ENCODE data around the gene PEAK1. TPM values are rescaled to one million over a fixed set of nuclear protein-coding genes. Genes with fewer than 3 reads are reported as not detected.

Gene PEAK1
- total and polyA plus RNA-seq, 2 donors (not counting 3 experiments of a cell fraction or from before 2014, with no cell fraction given): 17.9 to 91.9 TPM

GRCh38 chr15:77243716-77244401 is 176.0 kb downstream of the PEAK1 start:
- no peak for FAIRE-seq

More at GRCh38 chr15:77243716-77244401, 176.0 kb downstream of the PEAK1 start:
- no peaks in the 10 kb centered on the region for H3K36me3 ChIP-seq (ENCODE audit: control insufficient read depth in 2 of 2, extremely low read depth in 1 of 2, insufficient read depth in 2 of 2, low read length in 2 of 2)
- TF ChIP-seq MYC (IDR thresholded peaks at IDR 0.05; ENCODE audit: low read depth, low read length) (no peak), CTCF (IDR thresholded peaks at IDR 0.05; ENCODE audit: extremely low read depth in 1 of 2, insufficient read depth in 1 of 2, low read depth in 1 of 2, low read length in 2 of 2) (no peak), POLR2A (IDR thresholded peaks at IDR 0.05; ENCODE audit: low read depth, low read length) (no peak), MAX (IDR thresholded peaks at IDR 0.05; ENCODE audit: insufficient read depth, insufficient read length) (no peak), POLR2AphosphoS5 (IDR thresholded peaks at IDR 0.05; ENCODE audit: insufficient read depth, low read depth, low read length) (no peak), GATA2 (IDR thresholded peaks at IDR 0.05; ENCODE audit: insufficient read depth, insufficient read length, low read depth, low read length) (no peak)
- no TSS peak for BruUV-seq (replicated peaks)
- intact Hi-C loops (cut with micrococcal nuclease): no loop called here
- peaks cover 2% of the 10 kb centered on the region for H3K79me2 ChIP-seq (ENCODE audit: control insufficient read depth, insufficient read depth, low read length)
- no peaks in the 10 kb centered on the region for H3K9me3 ChIP-seq (replicated peaks; ENCODE audit: control insufficient read depth, insufficient read depth, low read length)
- no peak for DNase-seq (ENCODE audit: low read depth, low spot score)
- no peak overlapping the region for H3K4me2 ChIP-seq (ENCODE audit: insufficient read depth, low read length)
- POLR2A ChIA-PET: no interaction called here
- dilution Hi-C loops (cut with MboI; ENCODE audit: extremely low pct_ligation_motif_present, low sequenced_read_pairs): no loop called here
- no peak overlapping the region for H2AFZ ChIP-seq (ENCODE audit: low read depth, low read length)
- no peaks in the 10 kb centered on the region for H4K20me1 ChIP-seq (replicated peaks; ENCODE audit: control insufficient read depth, extremely low read depth, insufficient read depth, low read length)
- no peak overlapping the region for H3K4me3 ChIP-seq (replicated peaks in 1 of 3; ENCODE audit: insufficient read depth in 1 of 3, low read depth in 1 of 3, low read length in 3 of 3)
- H3K9me1 ChIP-seq (replicated peaks; ENCODE audit: control insufficient read depth, extremely low read depth, insufficient read depth, low read length): no peaks in the 10 kb centered on the region
- no peak overlapping the region for H3K9ac ChIP-seq (replicated peaks; ENCODE audit: extremely low read depth, insufficient read depth, low read length)
- H3K27ac ChIP-seq (ENCODE audit: insufficient read depth, low read depth, low read length): no peak overlapping the region
- CTCF ChIA-PET: interaction anchor here (1.1 kb wide), 1 partner anchor 123 kb away, joined by 3 read pairs; no protein-coding TSS in a partner anchor
- H3K4me1 ChIP-seq (ENCODE audit: control insufficient read depth, extremely low read depth, insufficient read depth, low read length): no peaks in the 10 kb centered on the region
- no peaks in the 10 kb centered on the region for H3K27me3 ChIP-seq (ENCODE audit: control insufficient read depth in 2 of 2, insufficient read depth in 2 of 2, low read length in 2 of 2)
